HepG2 (cell line): Measurements from ENCODE around the gene TAF5. TPM values are rescaled to one million over a fixed set of nuclear protein-coding genes. Genes with fewer than 3 reads are reported as not detected.

Source experiments
- ATAC-seq: fragments of 200-7000 bp; cut with Tn5 transposase; 3 replicates; pipeline ENCODE4 v1.9.1; 2020; ENCODE audit warnings: mild to moderate bottlenecking, moderate library complexity
- BruUV-seq: library from RNA; stranded (reverse); fragments of 400-500 nt; replicated peaks from 2 replicates; lab custom pipeline; 2021; lab: Mats Ljungman, UMichigan
- CTCF ChIA-PET: fragments of 300-600 bp; formaldehyde crosslinking; extraction: SDS; loops from one replicate; lab custom pipeline; 2021; ENCODE audit warnings: low total read pairs, inconsistent platforms, low intra/inter-chr PET ratio; lab: Yijun Ruan, JAX
- POLR2A ChIA-PET: fragments of 350-600 bp; sonication (Branson Sonifier 250); formaldehyde crosslinking; loops from one replicate; lab custom pipeline; 2020; ENCODE audit warnings: antibody characterized with exemption, inconsistent platforms; lab: Yijun Ruan, JAX
- DNase-seq: peaks from one replicate; pipeline ENCODE4 v3.0.0-alpha.2; 2015; ENCODE audit warnings: low spot score
- FAIRE-seq: peaks from 3 replicates; lab custom pipeline; 2011; peaks lifted over from hg19 to GRCh38; lab: Jason Lieb, UNC
- H2AFZ ChIP-seq: one replicate; pipeline ENCODE4 v1.6.1; 2011; ENCODE audit warnings: low read length, inconsistent platforms
- H3K27ac ChIP-seq: fragments of 300-600 bp; 3 replicates; pipeline ENCODE4 v1.8.0; 2011; ENCODE audit warnings: mixed run types, mild to moderate bottlenecking, mixed read lengths, low read length, inconsistent platforms; ENCODE audit not compliant: insufficient read depth; ENCODE audit errors: extremely low read length
- H3K27me3 ChIP-seq, 2 experiments: fragments of 200-600 bp in 1 of 2; 2 replicates in 1 of 2; 3 replicates in 1 of 2; pipeline versions ENCODE4 v1.6.0 to v1.8.0; 2011; ENCODE audit warnings: low read length in 2 of 2, mild to moderate bottlenecking in 2 of 2, moderate library complexity in 2 of 2, inconsistent platforms in 1 of 2; ENCODE audit not compliant: insufficient read depth in 2 of 2, control insufficient read depth in 1 of 2
- H3K36me3 ChIP-seq, 2 experiments: fragments of 200-600 bp in 1 of 2; replicated peaks in 1 of 2; 2 replicates in 1 of 2; 3 replicates in 1 of 2; pipeline versions ENCODE4 v1.5.1 to v1.8.0; 2011; ENCODE audit warnings: low read length in 2 of 2, inconsistent platforms in 1 of 2; ENCODE audit not compliant: insufficient read depth in 2 of 2, control insufficient read depth in 1 of 2
- H3K4me1 ChIP-seq: 2 replicates; pipeline ENCODE4 v1.5.1; 2012; ENCODE audit warnings: low read length, inconsistent platforms; ENCODE audit not compliant: insufficient read depth
- H3K4me2 ChIP-seq: 2 replicates; pipeline ENCODE4 v1.6.0; 2011; ENCODE audit warnings: low read depth, low read length, inconsistent platforms
- H3K4me3 ChIP-seq, 3 experiments: fragments of 200-600 bp in 1 of 3; sonication (generic), shearing (Covaris generic) in 1 of 3; replicated peaks in 1 of 3; 2 replicates each; pipeline ENCODE4 v1.5.1; 2011 to 2016; ENCODE audit warnings: low read length in 3 of 3, inconsistent platforms in 2 of 3, low read depth in 2 of 3, mild to moderate bottlenecking in 2 of 3, control low read depth in 1 of 3, mixed read lengths in 1 of 3; ENCODE audit not compliant: insufficient read depth in 1 of 3
- H3K79me2 ChIP-seq: one replicate; pipeline ENCODE4 v1.6.1; 2011; ENCODE audit warnings: low read length, inconsistent platforms; ENCODE audit not compliant: insufficient read depth
- H3K9ac ChIP-seq: 2 replicates; pipeline ENCODE4 v1.6.0; 2011; ENCODE audit warnings: mild to moderate bottlenecking, low read depth, low read length, inconsistent platforms; ENCODE audit not compliant: insufficient read depth
- H3K9me3 ChIP-seq: 2 replicates; pipeline ENCODE4 v1.5.1; 2012; ENCODE audit warnings: mild to moderate bottlenecking, low read length
- H4K20me1 ChIP-seq: 2 replicates; pipeline ENCODE4 v1.6.0; 2011; ENCODE audit warnings: inconsistent platforms, mild to moderate bottlenecking, low read length, moderate library complexity; ENCODE audit not compliant: insufficient read depth
- ARNT ChIP-seq: fragments of 450-650 bp; IDR thresholded peaks from 2 replicates; pipeline ENCODE4 v1.6.1; 2017
- ATF3 ChIP-seq: sonication (generic); formaldehyde crosslinking; IDR thresholded peaks from 2 replicates; pipeline ENCODE4 v1.4.0; 2020; ENCODE audit warnings: missing genetic modification reagents
- CBX2 ChIP-seq, 2 experiments: fragments of 200-600 bp in 1 of 2; sonication (generic); formaldehyde crosslinking in 1 of 2; IDR thresholded peaks; 2 replicates each; pipeline versions ENCODE4 v1.7.0 to v1.8.1; 2018 to 2022; ENCODE audit warnings: low read depth in 2 of 2, low read length in 1 of 2, mild to moderate bottlenecking in 1 of 2, missing genetic modification reagents in 1 of 2
- ERF ChIP-seq: IDR thresholded peaks from 2 replicates; pipeline ENCODE4 v1.6.1; 2018; ENCODE audit warnings: missing biosample characterization, missing genetic modification reagents
- GATAD1 ChIP-seq: IDR thresholded peaks from 2 replicates; pipeline ENCODE4 v1.6.1; 2016; ENCODE audit warnings: missing genetic modification reagents, missing compliant biosample characterization
- IRF9 ChIP-seq: sonication (generic); formaldehyde crosslinking; IDR thresholded peaks from 2 replicates; pipeline ENCODE4 v1.8.0; 2022; ENCODE audit warnings: missing genetic modification reagents, mild to moderate bottlenecking, borderline replicate concordance
- KLF9 ChIP-seq: IDR thresholded peaks from 2 replicates; pipeline ENCODE4 v1.6.1; 2016; ENCODE audit warnings: low read depth
- MED8 ChIP-seq: sonication (generic); formaldehyde crosslinking; IDR thresholded peaks from 2 replicates; pipeline ENCODE4 v1.8.1; 2023; ENCODE audit warnings: mild to moderate bottlenecking, missing genetic modification reagents; ENCODE audit not compliant: insufficient replicate concordance
- MTERF4 ChIP-seq: sonication (generic); formaldehyde crosslinking; IDR thresholded peaks from 2 replicates; pipeline ENCODE4 v1.8.0; 2023; ENCODE audit warnings: mild to moderate bottlenecking, missing genetic modification reagents
- MYC ChIP-seq: sonication (generic); formaldehyde crosslinking; IDR thresholded peaks from 2 replicates; pipeline ENCODE4 v1.9.0; 2021; ENCODE audit warnings: missing genetic modification reagents, borderline replicate concordance
- NR3C1 ChIP-seq: sonication (generic); formaldehyde crosslinking; IDR thresholded peaks from 2 replicates; pipeline ENCODE4 v1.4.0; 2020; ENCODE audit warnings: missing genetic modification reagents
- PHF8 ChIP-seq: sonication (generic); formaldehyde crosslinking; IDR thresholded peaks from 2 replicates; pipeline ENCODE4 v1.5.0; 2020; ENCODE audit warnings: missing genetic modification reagents
- PRMT3 ChIP-seq: sonication (generic); formaldehyde crosslinking; IDR thresholded peaks from 2 replicates; pipeline ENCODE4 v1.8.1; 2022; ENCODE audit warnings: low read depth, mild to moderate bottlenecking, moderate library complexity, missing genetic modification reagents, borderline replicate concordance
- U2AF1 ChIP-seq: fragments of 200-400 bp; formaldehyde crosslinking; optimal IDR thresholded peaks from 2 replicates; pipeline ENCODE3; 2017; ENCODE audit warnings: mild to moderate bottlenecking, low read depth, low read length
- ZNF30 ChIP-seq: sonication (generic); formaldehyde crosslinking; IDR thresholded peaks from 2 replicates; pipeline ENCODE4 v1.5.0; 2020; ENCODE audit warnings: mild to moderate bottlenecking, missing genetic modification reagents
- ZNF607 ChIP-seq: sonication (generic); formaldehyde crosslinking; IDR thresholded peaks from 2 replicates; pipeline ENCODE4 v1.5.1; 2020; ENCODE audit warnings: missing genetic modification reagents, mild to moderate bottlenecking, borderline replicate concordance
- ZNF713 ChIP-seq: sonication (generic); formaldehyde crosslinking; IDR thresholded peaks from 2 replicates; pipeline ENCODE4 v1.4.0; 2020; ENCODE audit warnings: mild to moderate bottlenecking, missing genetic modification reagents
- ZNF770 ChIP-seq: sonication (generic); formaldehyde crosslinking; IDR thresholded peaks from 2 replicates; pipeline ENCODE4 v1.5.0; 2020; ENCODE audit warnings: mild to moderate bottlenecking, missing genetic modification reagents
- WGBS: methylation state at CpG from one replicate; pipeline ENCODE4 v1.1.6; 2017; ENCODE audit warnings: low lambda C conversion rate; 5-methylcytosine and 5-hydroxymethylcytosine counted together
- in situ Hi-C: cut with HindIII; loops from 2 replicates; pipeline ENCODE4 v1.10.0; 2017; ENCODE audit warnings: low pct_unique_long_range_greater_than_20kb; ENCODE audit not compliant: extremely low pct_ligation_motif_present
- intact Hi-C: fragments of 100-400 bp; cut with micrococcal nuclease; formaldehyde crosslinking; loops from one replicate; pipeline ENCODE4 v1.10.0; 2022; ENCODE audit not compliant: unreplicated experiment
- polyA plus RNA-seq, 8 experiments: library from polyadenylated mRNA; depleted of rRNA in 3 of 8; stranded (reverse) in 7 of 8; unstranded in 1 of 8; fragments of >200 nt; fragmentation: Illumina TruSeq in 4 of 8; extraction: Trizol in 4 of 8; gene quantifications; 2 replicates each; pipeline versions ENCODE4 v1.2.1 to v1.2.3, GENCODE V29; 2011 to 2016; ENCODE audit warnings: low read depth in 4 of 8, missing spikeins in 1 of 8, mixed read lengths in 1 of 8; ENCODE audit not compliant: insufficient read depth in 1 of 8
- total RNA-seq, 5 experiments: library from RNA; depleted of rRNA; stranded (reverse); fragments of >200 nt; fragmentation: Illumina TruSeq; extraction: Trizol; gene quantifications; 2 replicates each; pipeline ENCODE4 v1.2.3, GENCODE V29; 2016; ENCODE audit warnings: low read depth in 1 of 5

TAF5 gene
- total and polyA plus RNA-seq, 2 of the 13 experiments (the other 11 are each of a cell fraction or from before 2014, with no cell fraction given): 3.8 to 8.7 TPM

GRCh38 chr10:103350175-103350516 lies 17.6 kb upstream of the TAF5 start (continued):
- TF ChIP-seq ZNF770 (CRISPR knock-in tag): peak; percentile 100

- no peaks in the 10 kb centered on the region for H4K20me1 ChIP-seq
- POLR2A ChIA-PET: interaction anchor here (0.6 to 2.1 kb wide), 4 partner anchors 14 to 607 kb away, joined by 3 to 18 read pairs (median 4); partner anchors contain the start of genes ATP5MK, PDCD11, TAF5 and WBP1L
- ATAC-seq (peak; percentile 96), FAIRE-seq (no peak), DNase-seq (peak; percentile 76)
- TSS peak; percentile 55 for BruUV-seq
- peak within 1 kb of the TSS; percentile 95 for H3K4me2 ChIP-seq
- H3K9ac ChIP-seq: peak within 1 kb of the TSS; percentile 90
- in situ Hi-C loops (no loop called here), intact Hi-C loops (no loop called here)
- H3K9me3 ChIP-seq: no peaks in the 10 kb centered on the region
- peaks cover 2 to 14% of the 10 kb centered on the region in 2 experiments; a peak in 2 of 5 replicates for H3K36me3 ChIP-seq
- CTCF ChIA-PET: no interaction called here
- WGBS: 2% methylated on average over 41 of the region's 82 CpGs
- peaks cover 32% of the 10 kb centered on the region for H3K4me1 ChIP-seq
- peak within 1 kb of the TSS; percentile 99 for H2AFZ ChIP-seq
- peak within 1 kb of the TSS; percentile 78 to 85 (median 80) for H3K4me3 ChIP-seq
- H3K79me2 ChIP-seq: peaks cover 10% of the 10 kb centered on the region
- H3K27me3 ChIP-seq: no peaks in the 10 kb centered on the region
- H3K27ac ChIP-seq: peak within 1 kb of the TSS; percentile 82
- no peak for TF ChIP-seq CBX2 (IDR thresholded peaks at IDR 0.05; ENCODE audit: low read depth, low read length)
- TF ChIP-seq CBX2 (CRISPR knock-in tag; IDR thresholded peaks at IDR 0.05; ENCODE audit: low read depth): no peak
- TF ChIP-seq PRMT3 (CRISPR knock-in tag): no peak
- TF ChIP-seq ATF3 (CRISPR knock-in tag): peak; percentile 20; the same call in 1 of the 2 replicates
- TF ChIP-seq KLF9 (CRISPR knock-in tag): no peak
- TF ChIP-seq ARNT: no peak
- no peak; the same call in none of the 2 replicates for TF ChIP-seq ZNF607 (CRISPR knock-in tag)
- TF ChIP-seq GATAD1: peak; percentile 69
- no peak for TF ChIP-seq NR3C1 (CRISPR knock-in tag)
- peak; percentile 67; the same call in 1 of the 2 replicates for TF ChIP-seq ERF (CRISPR knock-in tag)
- TF ChIP-seq U2AF1: peak; percentile 59
- no peak for TF ChIP-seq ZNF30 (CRISPR knock-in tag)
- TF ChIP-seq MTERF4 (CRISPR knock-in tag): 0 out of 2 replicates have a peak, but pooled peaks have one; percentile 51
- TF ChIP-seq MYC: peak; percentile 63; the same call in 1 of the 2 replicates
- peak; percentile 81 for TF ChIP-seq PHF8 (CRISPR knock-in tag)
- no peak for TF ChIP-seq ZNF713 (CRISPR knock-in tag)
- TF ChIP-seq IRF9 (CRISPR knock-in tag): peak; percentile 70; the same call in 1 of the 2 replicates
- TF ChIP-seq MED8: peak; percentile 55
These were observed 17.1 kb upstream of the TAF5 start, which contains the start of gene PCGF6 for GRCh38 chr10:103350517-103351260. Gene PCGF6 (minus strand): TSS chr10:103351140. CDS start chr10:103351066, 74 bp downstream.
